ENCODE measurements around the gene GNAZ.

GNAZ gene

DNA sequence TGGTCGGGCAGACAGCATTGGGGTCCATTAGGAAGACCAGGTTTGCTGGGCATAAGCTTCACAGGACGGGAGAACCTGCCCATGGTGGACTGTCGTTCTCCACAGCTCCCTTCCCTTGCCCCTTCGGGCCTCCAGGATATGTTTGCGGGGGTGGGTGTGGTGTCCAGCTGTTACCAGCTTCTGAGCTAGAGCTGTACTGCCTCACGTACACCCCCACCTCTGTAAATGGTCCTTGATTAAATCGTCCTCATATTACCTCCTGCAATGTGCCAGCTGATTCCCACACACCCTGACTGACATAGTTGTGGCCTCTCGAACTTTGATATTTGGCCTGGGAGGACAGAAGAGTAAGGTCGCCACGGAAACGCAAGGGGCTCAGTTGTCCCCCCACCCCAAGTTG, 93.8 kb downstream of the GNAZ start:
- Histone ChIP-seq H3K9me3 (no peaks in the 10 kb centered on the region), H3K4me1 (peaks cover 0 to 5% (median 0%) of the 10 kb centered on the region in 4 donors), H3K27ac (no peak overlapping the region), H3K4me3 (no peak overlapping the region), H3K36me3 (peaks cover 0 to 33% (median 9%) of the 10 kb centered on the region in 3 donors), H3K27me3 (no peaks in the 10 kb centered on the region)
- DNase-seq = no peak
- intact Hi-C loops (cut with DNase I; ENCODE audit: low total_unique reads) = no loop called here
- TF ChIP-seq, protein P1, sequence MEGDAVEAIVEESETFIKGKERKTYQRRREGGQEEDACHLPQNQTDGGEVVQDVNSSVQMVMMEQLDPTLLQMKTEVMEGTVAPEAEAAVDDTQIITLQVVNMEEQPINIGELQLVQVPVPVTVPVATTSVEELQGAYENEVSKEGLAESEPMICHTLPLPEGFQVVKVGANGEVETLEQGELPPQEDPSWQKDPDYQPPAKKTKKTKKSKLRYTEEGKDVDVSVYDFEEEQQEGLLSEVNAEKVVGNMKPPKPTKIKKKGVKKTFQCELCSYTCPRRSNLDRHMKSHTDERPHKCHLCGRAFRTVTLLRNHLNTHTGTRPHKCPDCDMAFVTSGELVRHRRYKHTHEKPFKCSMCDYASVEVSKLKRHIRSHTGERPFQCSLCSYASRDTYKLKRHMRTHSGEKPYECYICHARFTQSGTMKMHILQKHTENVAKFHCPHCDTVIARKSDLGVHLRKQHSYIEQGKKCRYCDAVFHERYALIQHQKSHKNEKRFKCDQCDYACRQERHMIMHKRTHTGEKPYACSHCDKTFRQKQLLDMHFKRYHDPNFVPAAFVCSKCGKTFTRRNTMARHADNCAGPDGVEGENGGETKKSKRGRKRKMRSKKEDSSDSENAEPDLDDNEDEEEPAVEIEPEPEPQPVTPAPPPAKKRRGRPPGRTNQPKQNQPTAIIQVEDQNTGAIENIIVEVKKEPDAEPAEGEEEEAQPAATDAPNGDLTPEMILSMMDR (IDR thresholded peaks at IDR 0.05) = no peak

DNA sequence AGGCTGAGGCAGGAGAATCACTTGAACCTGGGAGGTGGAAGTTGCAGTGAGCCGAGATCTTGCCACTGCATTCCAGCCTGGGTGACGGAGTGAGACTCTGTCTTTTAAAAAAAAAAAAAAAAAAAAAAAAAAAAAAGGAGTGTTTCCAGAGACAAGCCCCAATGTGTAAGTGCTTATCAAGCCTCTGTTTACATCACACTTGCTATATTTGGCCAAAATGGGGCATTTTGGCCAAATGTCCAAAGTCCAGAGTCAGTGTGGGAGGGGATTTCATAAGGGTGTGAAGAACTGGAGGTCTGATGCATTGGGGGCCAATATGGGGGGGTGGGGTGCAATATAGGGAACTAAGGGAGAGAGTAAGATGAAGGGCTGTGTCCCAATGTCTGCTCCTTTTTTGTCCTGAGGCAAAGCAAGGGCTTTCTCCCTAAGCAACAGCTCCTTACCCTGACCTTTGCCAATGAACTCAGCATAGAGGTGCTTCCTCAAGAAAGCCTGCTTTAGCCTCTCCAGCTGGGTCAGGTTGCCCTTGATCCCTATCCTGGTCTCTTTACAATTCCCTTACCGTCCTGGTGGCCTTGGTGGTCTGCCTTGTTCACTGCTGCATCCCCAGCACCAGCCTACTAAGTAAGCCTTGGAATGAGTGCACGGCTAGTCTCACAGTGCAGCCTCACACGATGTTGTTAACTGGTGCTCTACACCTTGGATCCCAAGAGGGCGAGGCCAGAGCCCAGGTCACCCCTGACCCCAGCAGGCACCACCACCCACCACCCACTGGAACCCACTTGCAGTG, 95.9 kb downstream of the GNAZ start:
- intact Hi-C loops (cut with DNase I; ENCODE audit: low total_unique reads) = no loop called here
- Histone ChIP-seq H3K27me3 (no peaks in the 10 kb centered on the region), H3K4me3 (no peak overlapping the region), H3K27ac (no peak overlapping the region), H3K36me3 (peaks cover 0 to 11% (median 0%) of the 10 kb centered on the region in 3 donors), H3K4me1 (peaks cover 0 to 5% (median 0%) of the 10 kb centered on the region in 4 donors), H3K9me3 (no peaks in the 10 kb centered on the region)
- TF ChIP-seq, protein P1 (IDR thresholded peaks at IDR 0.05) = no peak
- DNase-seq = no peak

DNA sequence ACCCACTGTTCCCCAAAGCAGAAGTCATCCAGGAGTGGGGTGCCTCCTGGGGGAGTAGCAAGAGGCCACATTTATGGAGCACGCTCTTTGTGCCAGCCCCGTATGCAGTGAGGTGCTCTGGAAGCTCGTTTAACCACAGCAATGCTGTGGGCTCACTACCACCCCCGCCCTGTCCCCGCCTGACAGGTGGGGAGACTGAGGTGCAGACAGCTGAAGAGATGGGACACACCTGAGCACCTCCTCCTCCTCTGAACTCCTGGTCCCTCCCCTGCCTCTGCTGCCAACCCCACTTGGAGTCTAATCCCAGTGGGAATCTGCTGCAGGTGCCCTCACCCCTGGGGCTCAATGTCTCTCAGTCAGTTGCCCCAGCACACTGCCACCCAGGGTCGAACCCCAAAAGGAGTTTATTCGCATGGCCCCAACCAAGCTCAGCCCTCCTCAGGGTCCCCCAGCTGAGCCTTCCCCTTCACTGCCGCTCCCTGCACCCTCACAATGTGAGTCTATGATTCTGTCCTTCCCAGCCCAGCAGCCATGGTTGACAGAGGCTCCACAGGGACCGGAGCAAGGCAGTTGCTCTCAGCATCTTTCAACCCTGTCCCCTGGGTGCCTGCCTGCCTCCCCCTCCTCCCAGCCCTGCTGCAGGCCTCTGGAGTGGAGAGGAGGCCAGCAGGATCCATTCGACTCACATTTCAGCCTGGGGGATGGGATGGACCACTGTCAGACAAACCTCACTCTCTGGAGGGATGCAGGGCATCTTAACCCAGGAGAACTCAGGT, 96.7 kb downstream of the GNAZ start:
- TF ChIP-seq, protein P1 (IDR thresholded peaks at IDR 0.05) = no peak
- intact Hi-C loops (cut with DNase I; ENCODE audit: low total_unique reads) = no loop called here
- DNase-seq = no peak

DNA sequence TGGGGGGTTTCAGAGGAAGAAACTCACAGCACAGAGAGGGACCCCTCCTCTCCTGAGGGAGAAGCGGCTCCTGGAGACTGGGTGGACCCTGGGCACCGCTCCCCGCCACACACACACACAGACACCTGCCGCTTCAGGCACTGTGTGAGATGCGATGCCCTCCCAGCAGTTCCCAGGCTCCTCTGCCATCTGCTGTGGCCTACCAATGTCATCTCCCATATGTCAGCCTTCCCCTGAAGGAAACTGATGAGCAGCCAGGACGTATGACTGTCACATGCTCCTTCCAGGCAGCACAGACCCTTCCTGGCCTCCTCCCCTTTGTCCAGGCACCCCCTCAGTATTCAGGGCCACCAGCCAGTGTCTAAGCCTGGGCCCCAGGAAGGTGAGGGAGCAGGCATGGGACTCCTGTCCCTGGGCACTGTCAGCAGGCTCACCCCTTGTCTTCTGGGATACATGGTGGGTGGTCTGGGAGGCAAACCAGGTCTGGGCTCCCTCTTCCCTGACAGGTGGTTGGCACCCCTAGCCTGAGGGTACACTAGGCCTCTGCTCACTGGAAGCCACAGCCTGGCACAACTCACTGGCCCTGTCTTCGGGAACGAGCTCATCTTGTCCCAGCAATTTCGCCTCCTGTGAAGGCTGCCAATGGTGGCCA, 98.2 kb downstream of the GNAZ start:
- Histone ChIP-seq H3K4me3 (no peak overlapping the region), H3K4me1 (peaks cover 0 to 5% (median 0%) of the 10 kb centered on the region in 4 donors), H3K27me3 (no peaks in the 10 kb centered on the region), H3K9me3 (no peaks in the 10 kb centered on the region), H3K27ac (no peak overlapping the region), H3K36me3 (no peaks in the 10 kb centered on the region)
- intact Hi-C loops (cut with DNase I; ENCODE audit: low total_unique reads) = no loop called here
- TF ChIP-seq, protein P1 (IDR thresholded peaks at IDR 0.05) = no peak
- DNase-seq = no peak

More for the DNA sequence above, 96.7 kb downstream of the GNAZ start:
- Histone ChIP-seq H3K27me3 (no peaks in the 10 kb centered on the region), H3K4me1 (peaks cover 0 to 5% (median 0%) of the 10 kb centered on the region in 4 donors), H3K9me3 (no peaks in the 10 kb centered on the region), H3K4me3 (no peak overlapping the region), H3K27ac (no peak overlapping the region), H3K36me3 (peaks cover 0 to 4% (median 0%) of the 10 kb centered on the region in 3 donors)

DNA sequence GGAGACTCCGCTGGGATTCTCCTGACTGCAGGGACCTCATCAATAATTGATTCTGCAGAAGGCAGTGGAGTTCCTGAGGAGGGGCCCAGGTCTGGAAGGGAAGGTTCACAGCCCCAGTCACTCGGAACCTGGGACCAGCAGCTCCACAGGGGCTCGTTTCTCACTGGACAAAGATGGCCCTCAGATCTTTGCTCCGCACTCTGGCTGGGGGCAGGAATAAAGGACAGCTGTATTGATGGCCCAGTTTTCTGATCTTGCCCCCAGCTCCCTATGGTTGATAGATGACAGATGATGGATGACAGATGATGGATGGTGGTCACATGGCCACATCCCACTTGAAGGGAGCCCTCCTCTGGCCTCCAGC, 98.7 kb downstream of the GNAZ start:
- Histone ChIP-seq H3K4me3 (no peak overlapping the region), H3K4me1 (peaks cover 0 to 3% (median under 1%) of the 10 kb centered on the region in 4 donors), H3K9me3 (no peaks in the 10 kb centered on the region), H3K27me3 (no peaks in the 10 kb centered on the region), H3K36me3 (no peaks in the 10 kb centered on the region), H3K27ac (no peak overlapping the region)
- intact Hi-C loops (cut with DNase I; ENCODE audit: low total_unique reads) = no loop called here
- DNase-seq = no peak
- TF ChIP-seq, protein P1 (IDR thresholded peaks at IDR 0.05) = no peak

All from tibial artery (tissue), 4 donors.